Neural progenitor cell (in vitro differentiated cells): ENCODE results near the gene FGD3.

Experiments used
- CTCF ChIP-seq: fragments of 200-600 bp; sonication (generic); IDR thresholded peaks from 2 replicates; pipeline ENCODE4 v1.5.1; 2017; ENCODE audit warnings: antibody characterized with exemption, mild to moderate bottlenecking
- EZH2 ChIP-seq: fragments of 200-600 bp; sonication (generic); IDR thresholded peaks from 2 replicates; pipeline ENCODE4 v1.6.1; 2017; ENCODE audit warnings: antibody characterized with exemption, mild to moderate bottlenecking, moderate library complexity

DNA sequence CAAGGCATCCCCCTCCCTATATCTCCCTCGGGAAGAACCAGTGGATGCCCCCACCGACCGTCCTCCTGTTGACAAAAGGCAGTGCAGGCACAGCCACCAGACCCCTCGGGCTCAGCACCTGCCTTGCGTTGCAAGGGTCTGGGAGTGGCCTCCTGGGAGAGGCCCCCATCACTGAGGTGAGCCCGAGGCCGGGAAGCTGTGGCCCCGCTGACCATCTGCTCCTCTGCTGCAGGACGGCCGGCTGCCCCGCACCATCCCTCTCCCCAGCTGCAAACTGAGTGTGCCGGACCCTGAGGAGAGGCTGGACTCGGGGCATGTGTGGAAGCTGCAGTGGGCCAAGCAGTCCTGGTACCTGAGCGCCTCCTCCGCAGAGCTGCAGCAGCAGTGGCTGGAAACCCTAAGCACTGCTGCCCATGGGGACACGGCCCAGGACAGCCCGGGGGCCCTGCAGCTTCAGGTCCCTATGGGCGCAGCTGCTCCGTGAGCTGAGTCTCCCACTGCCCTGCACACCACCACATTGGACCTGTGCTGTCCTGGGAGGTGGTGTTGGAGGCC, 87.9 kb downstream of the FGD3 start:
- TF ChIP-seq CTCF (no peak), EZH2 (no peak)
